ENCODE results near the gene COL23A1.

COL23A1 gene

GRCh38 chr5:178209334-178210072 lies 380.7 kb downstream of the COL23A1 start:
- TF ChIP-seq ZNF600 (tag by site-specific recombination; IDR thresholded peaks at IDR 0.05): 0 out of 2 replicates have a peak, but pooled peaks have one; percentile 33
- no peak for TF ChIP-seq PRDM2 (tag by site-specific recombination; IDR thresholded peaks at IDR 0.05; ENCODE audit: borderline replicate concordance)
- no peak for TF ChIP-seq ZNF645 (tag by site-specific recombination; IDR thresholded peaks at IDR 0.05)
- 0 out of 2 replicates have a peak, but pooled peaks have one; percentile 35 for TF ChIP-seq ZNF341 (tag by site-specific recombination; IDR thresholded peaks at IDR 0.05; ENCODE audit: low read depth)
- H3K9me3 ChIP-seq (ENCODE audit: control insufficient read depth, insufficient read depth, low read depth, low read length): no peaks in the 10 kb centered on the region
- peak overlapping the region; percentile 31; the same call in 1 of the 2 replicates for H3K27ac ChIP-seq (ENCODE audit: extremely low read depth, low read depth, low read length)
- ChIA-PET CTCF (interaction anchor here (0.6 kb wide), 1 partner anchor 1070 kb away, joined by 3 read pairs; no protein-coding TSS in a partner anchor), POLR2A (interaction anchor here (0.6 kb wide), 1 partner anchor 10 kb away, joined by 4 read pairs; no protein-coding TSS in a partner anchor)
- H3K4me3 ChIP-seq (ENCODE audit: low read depth, low read length): no peak overlapping the region
- peaks cover 20 to 93% of the 10 kb centered on the region in 2 experiments for H3K36me3 ChIP-seq (ENCODE audit: control insufficient read depth in 2 of 2, insufficient read depth in 1 of 2, low read length in 2 of 2)
- peaks cover 6% of the 10 kb centered on the region; the same call in 1 of the 2 replicates for H3K4me1 ChIP-seq (ENCODE audit: control insufficient read depth, insufficient read depth, low read length)

GRCh38 chr5:178208540-178209227 lies 381.5 kb downstream of the COL23A1 start:
- H3K36me3 ChIP-seq (ENCODE audit: control insufficient read depth in 2 of 2, insufficient read depth in 1 of 2, low read length in 2 of 2): peaks cover 20 to 85% of the 10 kb centered on the region in 2 experiments
- no peak overlapping the region for H3K4me3 ChIP-seq (ENCODE audit: low read depth, low read length)
- peak overlapping the region; percentile 31; the same call in 1 of the 2 replicates for H3K27ac ChIP-seq (ENCODE audit: extremely low read depth, low read depth, low read length)
- H3K4me1 ChIP-seq (ENCODE audit: control insufficient read depth, insufficient read depth, low read length): peaks cover 6% of the 10 kb centered on the region; the same call in 1 of the 2 replicates
- TF ChIP-seq ZSCAN5A (tag by site-specific recombination; IDR thresholded peaks at IDR 0.05) (no peak), ZNF223 (tag by site-specific recombination; IDR thresholded peaks at IDR 0.05) (no peak), ZSCAN30 (tag by site-specific recombination; IDR thresholded peaks at IDR 0.05) (no peak), SETDB1 (IDR thresholded peaks at IDR 0.05; ENCODE audit: insufficient read length, low read length) (no peak), PRDM10 (tag by site-specific recombination; IDR thresholded peaks at IDR 0.05) (peak; percentile 40; the same call in 1 of the 2 replicates)
- H3K9me3 ChIP-seq (ENCODE audit: control insufficient read depth, insufficient read depth, low read depth, low read length): no peaks in the 10 kb centered on the region
- POLR2A ChIA-PET: interaction anchor here (1.7 kb wide), 1 partner anchor 12 kb away, joined by 4 read pairs; no protein-coding TSS in a partner anchor
- CTCF ChIA-PET: interaction anchor here (0.6 kb wide), 1 partner anchor 1069 kb away, joined by 3 read pairs; no protein-coding TSS in a partner anchor

Measured in HEK293 (cell line).